B cell (primary cell): Measurements from ENCODE around the gene GH2. TPM values are rescaled to one million over a fixed set of nuclear protein-coding genes. Genes with fewer than 3 reads are reported as not detected.

ENCODE experiments used
- ATAC-seq: fragments of 200-7000 bp; cut with Tn5 transposase; one replicate; pipeline ENCODE4 v1.10.0; 2021; ENCODE audit warnings: low read depth, mild to moderate bottlenecking, moderate number of reproducible peaks, moderate library complexity
- CTCF ChIA-PET: fragments of 350-600 bp; sonication (Branson Sonifier 250); formaldehyde crosslinking; loops from one replicate; lab custom pipeline; 2021; ENCODE audit warnings: antibody characterized with exemption, inconsistent platforms; lab: Charles Lee
- POLR2A ChIA-PET: fragments of 350-600 bp; sonication (Branson Sonifier 250); formaldehyde crosslinking; loops from one replicate; lab custom pipeline; 2021; ENCODE audit warnings: antibody characterized with exemption; lab: Charles Lee
- DNase-seq: peaks from one replicate; pipeline ENCODE4 v3.0.0; 2013
- H2AFZ ChIP-seq: 2 replicates; pipeline ENCODE4 v1.6.1; 2012; ENCODE audit warnings: mild to moderate bottlenecking, low read depth, low read length; ENCODE audit not compliant: insufficient read depth, poor library complexity, severe bottlenecking
- H3K27ac ChIP-seq, 2 donors: 1 replicate in 1 of 2; 2 replicates in 1 of 2; pipeline ENCODE4 v1.5.1; 2012 to 2013; ENCODE audit warnings: low read length in 2 of 2, mild to moderate bottlenecking in 2 of 2, moderate library complexity in 1 of 2
- H3K27me3 ChIP-seq, 4 experiments: fragments of 200-600 bp in 1 of 4; sonication (generic) in 1 of 4; replicated peaks in 1 of 4; 1 replicate in 2 of 4; 2 replicates in 2 of 4; pipeline versions ENCODE4 v1.6.1 to v1.7.0; 2013 to 2016; ENCODE audit warnings: low read length in 3 of 4, mild to moderate bottlenecking in 2 of 4, mixed read lengths in 1 of 4, moderate library complexity in 1 of 4; ENCODE audit not compliant: insufficient read depth in 4 of 4, control insufficient read depth in 3 of 4; ENCODE audit errors: control extremely low read depth in 1 of 4
- H3K36me3 ChIP-seq, 2 experiments: replicated peaks in 1 of 2; 1 replicate in 1 of 2; 2 replicates in 1 of 2; pipeline versions ENCODE4 v1.6.1 to v1.7.1; 2013; ENCODE audit warnings: low read length in 1 of 2; ENCODE audit not compliant: insufficient read depth in 2 of 2, control insufficient read depth in 1 of 2; ENCODE audit errors: control extremely low read depth in 1 of 2, extremely low read depth in 1 of 2
- H3K4me1 ChIP-seq, 2 donors: fragments of 200-600 bp in 1 of 2; sonication (generic) in 1 of 2; 1 replicate in 1 of 2; 2 replicates in 1 of 2; pipeline versions ENCODE4 v1.5.1 to v1.6.1; 2013 to 2017; ENCODE audit warnings: low read length in 2 of 2; ENCODE audit not compliant: control insufficient read depth in 2 of 2, insufficient read depth in 2 of 2
- H3K4me2 ChIP-seq: replicated peaks from 2 replicates; pipeline ENCODE3; 2012; ENCODE audit warnings: mild to moderate bottlenecking, low read depth, low read length; ENCODE audit not compliant: poor library complexity, severe bottlenecking
- H3K4me3 ChIP-seq, 5 experiments: fragments of 200-600 bp in 1 of 5; sonication (generic) in 1 of 5; 1 replicate in 3 of 5; 2 replicates in 2 of 5; pipeline versions ENCODE4 v1.5.1 to v1.7.0; 2011 to 2016; ENCODE audit warnings: low read length in 4 of 5, mild to moderate bottlenecking in 4 of 5, low read depth in 2 of 5, control low read depth in 1 of 5, moderate library complexity in 1 of 5; ENCODE audit not compliant: insufficient read depth in 1 of 5; ENCODE audit errors: control extremely low read depth in 1 of 5, extremely low read depth in 1 of 5
- H3K79me2 ChIP-seq: fragments of 200-600 bp; sonication (generic); one replicate; pipeline ENCODE4 v1.6.0; 2016; ENCODE audit warnings: low read length; ENCODE audit not compliant: control insufficient read depth, insufficient read depth
- H3K9ac ChIP-seq: fragments of 200-600 bp; sonication (generic); 2 replicates; pipeline ENCODE4 v1.6.1; 2017; ENCODE audit warnings: mild to moderate bottlenecking, low read length, moderate library complexity
- H3K9me3 ChIP-seq, 3 donors: one replicate each; pipeline versions ENCODE4 v1.6.1 to v1.7.1; 2013; ENCODE audit warnings: low read length in 2 of 3; ENCODE audit not compliant: control insufficient read depth in 2 of 3, insufficient read depth in 1 of 3; ENCODE audit errors: control extremely low read depth in 1 of 3
- H4K20me1 ChIP-seq: 2 replicates; pipeline ENCODE4 v1.6.0; 2012; ENCODE audit warnings: mild to moderate bottlenecking, low read length; ENCODE audit not compliant: insufficient read depth, control insufficient read depth, poor library complexity, severe bottlenecking
- H3K27ac Mint-ChIP-seq: one replicate; pipeline ENCODE4 v1.8.0; 2021; ENCODE audit warnings: mixed read lengths
- H3K27me3 Mint-ChIP-seq: one replicate; pipeline ENCODE4 v1.8.0; 2021; ENCODE audit warnings: mixed read lengths
- H3K4me1 Mint-ChIP-seq: one replicate; pipeline ENCODE4 v1.8.0; 2021; ENCODE audit warnings: mixed read lengths
- H3K4me3 Mint-ChIP-seq: one replicate; pipeline ENCODE4 v1.8.0; 2021; ENCODE audit warnings: mixed read lengths
- H3K9me3 Mint-ChIP-seq: one replicate; pipeline ENCODE4 v1.8.0; 2022; ENCODE audit warnings: mixed read lengths; ENCODE audit not compliant: insufficient read depth
- CTCF ChIP-seq: fragments of 200-600 bp; IDR thresholded peaks from one replicate; pipeline ENCODE4 v1.8.0; 2022; ENCODE audit warnings: antibody characterized with exemption, mild to moderate bottlenecking
- EZH2 ChIP-seq: IDR thresholded peaks from 2 replicates; pipeline ENCODE4 v1.6.1; 2012; ENCODE audit warnings: borderline replicate concordance, low read depth, mild to moderate bottlenecking, moderate library complexity, low read length; ENCODE audit not compliant: insufficient read depth, poor library complexity, severe bottlenecking
- WGBS: methylation state at CpG from one replicate; pipeline ENCODE4 v1.1.5; 2013; ENCODE audit warnings: missing lambda C conversion rate; ENCODE audit not compliant: insufficient coverage; 5-methylcytosine and 5-hydroxymethylcytosine counted together
- intact Hi-C: fragments of 100-400 bp; cut with micrococcal nuclease; formaldehyde crosslinking; loops from one replicate; pipeline ENCODE4 v1.10.0; 2022
- polyA plus RNA-seq: library from polyadenylated mRNA; depleted of rRNA; stranded (reverse); fragments of >200 nt; gene quantifications from 2 replicates; pipeline ENCODE4 v1.2.3, GENCODE V29; 2012
- total RNA-seq, 2 donors: library from RNA; stranded (reverse); fragments of 120-200 nt in 1 of 2; gene quantifications; 1 replicate in 1 of 2; 2 replicates in 1 of 2; pipeline versions ENCODE4 v1.2.3 to v1.2.4, GENCODE V29; 2013 to 2022

GH2 gene
- total and polyA plus RNA-seq, 2 donors (not counting 1 experiment from before 2014, with no cell fraction given): not detected

GRCh38 chr17:63833741-63834373 lies 47.9 kb downstream of the GH2 start:
- ChIA-PET CTCF (interaction anchor here (0.6 to 2.9 kb wide), 11 partner anchors 11 to 408 kb away, joined by 3 to 15 read pairs (median 6); no protein-coding TSS in a partner anchor), POLR2A (interaction anchor here (0.9 kb wide), 1 partner anchor 60 kb away, joined by 3 read pairs; the partner anchor contains the start of genes CCDC47 and DDX42)
- ATAC-seq (no peak), DNase-seq (peak; percentile 13)
- Mint-ChIP-seq H3K4me3 (no peak overlapping the region), H3K4me1 (peaks cover 44% of the 10 kb centered on the region), H3K27ac (peak overlapping the region; percentile 60), H3K27me3 (no peaks in the 10 kb centered on the region), H3K9me3 (no peaks in the 10 kb centered on the region)
- Histone ChIP-seq H3K27me3 (no peaks in the 10 kb centered on the region), H3K79me2 (peaks cover 43% of the 10 kb centered on the region), H4K20me1 (peaks cover 38% of the 10 kb centered on the region), H3K9me3 (no peaks in the 10 kb centered on the region), H3K4me3 (no peak overlapping the region), H3K4me1 (peaks cover 19 to 32% of the 10 kb centered on the region in 2 donors), H3K27ac (no peak overlapping the region), H3K4me2 (no peak overlapping the region), H2AFZ (no peak overlapping the region), H3K9ac (no peak overlapping the region), H3K36me3 (peaks cover 2 to 87% of the 10 kb centered on the region in 2 experiments)
- intact Hi-C loops: loop anchor here (2.0 kb wide), 1 partner anchor 137 kb away; no protein-coding TSS in a partner anchor
- TF ChIP-seq EZH2: no peak
- no peak for TF ChIP-seq CTCF
- WGBS: 97% methylated on average over 15 of the region's 15 CpGs
